ENCODE data around the gene ADGRV1. TPM values are rescaled to one million over a fixed set of nuclear protein-coding genes. Genes with fewer than 3 reads are reported as not detected.

ADGRV1 gene
- polyA plus RNA-seq, 2 of the 4 experiments (the other 2 are of a cell fraction), result 0.70 to 3.7 TPM

DNA sequence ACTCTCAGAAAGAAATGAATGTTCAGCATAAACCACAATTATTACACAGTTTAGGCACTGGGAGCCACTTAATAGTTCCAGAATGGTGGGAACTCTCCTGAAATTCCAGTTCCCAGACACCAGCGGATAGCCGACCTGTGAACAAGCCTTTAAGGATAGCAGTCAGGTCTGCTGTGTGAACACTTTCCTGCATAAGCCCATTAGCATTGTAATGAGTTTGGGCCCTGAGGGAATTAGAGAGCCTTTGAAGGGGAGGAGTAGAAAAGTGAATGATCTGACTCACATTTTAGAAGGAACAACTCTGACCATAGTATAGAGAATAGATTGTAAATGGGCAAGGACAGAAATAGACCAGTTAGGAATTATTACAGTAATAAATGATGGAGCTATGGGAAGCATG is 189.1 kb downstream of the ADGRV1 start:
- Histone ChIP-seq H3K27ac (no peak overlapping the region), H3K4me2 (no peak overlapping the region), H3K4me1 (no peaks in the 10 kb centered on the region), H3K4me3 (no peak overlapping the region), H3K9me3 (no peaks in the 10 kb centered on the region)
- ChIA-PET POLR2A (no interaction called here), CTCF (no interaction called here)
- no peak for FAIRE-seq
- no peak for TF ChIP-seq ELK1 (IDR thresholded peaks at IDR 0.05; ENCODE audit: low read depth, low read length)
- no peak for TF ChIP-seq HOXB5 (CRISPR knock-in tag; IDR thresholded peaks at IDR 0.05)
- no peak for TF ChIP-seq HDAC2 (IDR thresholded peaks at IDR 0.05)
- TF ChIP-seq HEYL (CRISPR knock-in tag; IDR thresholded peaks at IDR 0.05), result no peak
- TF ChIP-seq, protein P1, sequence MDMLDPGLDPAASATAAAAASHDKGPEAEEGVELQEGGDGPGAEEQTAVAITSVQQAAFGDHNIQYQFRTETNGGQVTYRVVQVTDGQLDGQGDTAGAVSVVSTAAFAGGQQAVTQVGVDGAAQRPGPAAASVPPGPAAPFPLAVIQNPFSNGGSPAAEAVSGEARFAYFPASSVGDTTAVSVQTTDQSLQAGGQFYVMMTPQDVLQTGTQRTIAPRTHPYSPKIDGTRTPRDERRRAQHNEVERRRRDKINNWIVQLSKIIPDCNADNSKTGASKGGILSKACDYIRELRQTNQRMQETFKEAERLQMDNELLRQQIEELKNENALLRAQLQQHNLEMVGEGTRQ (IDR thresholded peaks at IDR 0.05), result no peak
- TF ChIP-seq EHMT2 (IDR thresholded peaks at IDR 0.05; ENCODE audit: low read depth), result no peak
- TF ChIP-seq MAZ (IDR thresholded peaks at IDR 0.05; ENCODE audit: borderline replicate concordance, low read depth, low read length), result no peak
- no peak for TF ChIP-seq ZSCAN20 (CRISPR knock-in tag; IDR thresholded peaks at IDR 0.05)
- TF ChIP-seq ZNF302 (CRISPR knock-in tag; IDR thresholded peaks at IDR 0.05), result no peak
- TF ChIP-seq HOXB13 (CRISPR knock-in tag; IDR thresholded peaks at IDR 0.05; ENCODE audit: low read depth), result no peak
- TF ChIP-seq CEBPB (IDR thresholded peaks at IDR 0.05), result no peak
- no peak for TF ChIP-seq GATA3 (IDR thresholded peaks at IDR 0.05; ENCODE audit: borderline replicate concordance)
- TF ChIP-seq RCOR1 (IDR thresholded peaks at IDR 0.05; ENCODE audit: low read depth, low read length), result no peak
- no peak for TF ChIP-seq PBX3 (IDR thresholded peaks at IDR 0.05)
- TF ChIP-seq, protein P2, sequence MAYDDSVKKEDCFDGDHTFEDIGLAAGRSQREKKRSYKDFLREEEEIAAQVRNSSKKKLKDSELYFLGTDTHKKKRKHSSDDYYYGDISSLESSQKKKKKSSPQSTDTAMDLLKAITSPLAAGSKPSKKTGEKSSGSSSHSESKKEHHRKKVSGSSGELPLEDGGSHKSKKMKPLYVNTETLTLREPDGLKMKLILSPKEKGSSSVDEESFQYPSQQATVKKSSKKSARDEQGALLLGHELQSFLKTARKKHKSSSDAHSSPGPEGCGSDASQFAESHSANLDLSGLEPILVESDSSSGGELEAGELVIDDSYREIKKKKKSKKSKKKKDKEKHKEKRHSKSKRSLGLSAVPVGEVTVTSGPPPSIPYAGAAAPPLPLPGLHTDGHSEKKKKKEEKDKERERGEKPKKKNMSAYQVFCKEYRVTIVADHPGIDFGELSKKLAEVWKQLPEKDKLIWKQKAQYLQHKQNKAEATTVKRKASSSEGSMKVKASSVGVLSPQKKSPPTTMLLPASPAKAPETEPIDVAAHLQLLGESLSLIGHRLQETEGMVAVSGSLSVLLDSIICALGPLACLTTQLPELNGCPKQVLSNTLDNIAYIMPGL (CRISPR knock-in tag; IDR thresholded peaks at IDR 0.05; ENCODE audit: borderline replicate concordance), result no peak
- no peak for TF ChIP-seq NPAS2 (CRISPR knock-in tag; IDR thresholded peaks at IDR 0.05; ENCODE audit: borderline replicate concordance)
- WGBS (ENCODE audit: missing lambda C conversion rate), result 33% methylated on average over 2 of the region's 2 CpGs
- no peak for ATAC-seq
- no peak for DNase-seq (ENCODE audit: low read depth in 1 of 2, low spot score in 1 of 2)

DNA sequence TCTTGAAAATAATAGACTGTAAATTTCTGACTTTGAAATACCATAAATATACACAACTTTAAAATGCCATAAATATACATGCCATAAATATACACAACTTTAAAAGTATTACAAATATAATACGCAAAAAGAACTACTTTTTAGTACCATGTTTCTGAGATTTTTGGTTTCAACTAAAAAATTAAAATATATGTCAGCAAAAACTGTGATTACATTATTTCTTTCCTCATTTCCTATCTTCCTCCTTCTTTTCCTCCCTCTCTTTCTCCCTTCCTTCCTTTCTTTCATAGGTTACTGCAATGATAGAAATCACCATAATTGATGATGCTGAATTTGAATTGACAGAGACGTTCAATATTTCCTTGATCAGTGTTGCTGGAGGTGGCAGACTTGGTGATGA is 200.5 kb downstream of the ADGRV1 start:
- Histone ChIP-seq H3K4me3 (no peak overlapping the region), H3K9me3 (no peaks in the 10 kb centered on the region), H3K4me1 (no peaks in the 10 kb centered on the region), H3K27ac (no peak overlapping the region), H3K4me2 (no peak overlapping the region)
- ChIA-PET POLR2A (no interaction called here), CTCF (no interaction called here)
- WGBS (ENCODE audit: missing lambda C conversion rate), result 14% methylated on average over 2 of the region's 2 CpGs
- ATAC-seq (no peak), FAIRE-seq (no peak), DNase-seq (ENCODE audit: low read depth in 1 of 2, low spot score in 1 of 2) (no peak)
- TF ChIP-seq KDM1A (IDR thresholded peaks at IDR 0.05; ENCODE audit: low read depth) (no peak), ZC3H11A (IDR thresholded peaks at IDR 0.05) (no peak), BHLHE40 (IDR thresholded peaks at IDR 0.05; ENCODE audit: low read depth, low read length) (no peak), RAD21 (conservative IDR thresholded peaks at IDR 0.05 in 1 of 2, IDR thresholded peaks at IDR 0.05 in 1 of 2) (no peak), CHD4 (IDR thresholded peaks at IDR 0.05; ENCODE audit: borderline replicate concordance) (no peak)
- TF ChIP-seq, protein P2 (CRISPR knock-in tag; IDR thresholded peaks at IDR 0.05; ENCODE audit: borderline replicate concordance), result no peak
